K562 (cell line): ENCODE data around the gene ZNF219. TPM values are rescaled to one million over a fixed set of nuclear protein-coding genes. Genes with fewer than 3 reads are reported as not detected.

Experiments
- ATF2 ChIP-seq: sonication (generic); formaldehyde crosslinking; IDR thresholded peaks from 2 replicates; pipeline ENCODE4 v1.8.1; 2022; ENCODE audit warnings: missing genetic modification reagents
- DDX20 ChIP-seq: fragments of 450-650 bp; IDR thresholded peaks from 2 replicates; pipeline ENCODE4 v1.6.1; 2016; ENCODE audit warnings: missing genetic modification characterization, low read depth, mild to moderate bottlenecking, missing compliant biosample characterization, moderate library complexity
- DMBX1 ChIP-seq: fragments of 250-450 bp; sonication (Bioruptor Pico); IDR thresholded peaks from 2 replicates; pipeline ENCODE4 v1.8.0; 2022; ENCODE audit warnings: inconsistent platforms, mild to moderate bottlenecking, moderate library complexity, borderline replicate concordance
- EZH2 ChIP-seq: IDR thresholded peaks from 2 replicates; pipeline ENCODE4 v1.6.1; 2012; ENCODE audit warnings: low read depth, mild to moderate bottlenecking, inconsistent platforms, low read length, borderline replicate concordance
- HEY1 ChIP-seq: fragments of 250-450 bp; sonication (Bioruptor Pico); IDR thresholded peaks from 2 replicates; pipeline ENCODE4 v1.5.0; 2020; ENCODE audit warnings: mild to moderate bottlenecking, moderate library complexity, borderline replicate concordance
- IRF9 ChIP-seq: fragments of 450-650 bp; IDR thresholded peaks from 2 replicates; pipeline ENCODE4 v1.6.1; 2016; ENCODE audit warnings: missing biosample characterization, missing genetic modification characterization
- MECOM ChIP-seq: fragments of 250-450 bp; sonication (Bioruptor Pico); IDR thresholded peaks from 2 replicates; pipeline ENCODE4 v1.8.0; 2022; ENCODE audit warnings: inconsistent platforms
- NONO ChIP-seq, 2 experiments: fragments of 200-400 bp in 1 of 2; fragments of 450-650 bp in 1 of 2; formaldehyde crosslinking in 1 of 2; IDR thresholded peaks; 2 replicates each; pipeline ENCODE4 v1.6.1; 2017; ENCODE audit warnings: low read depth in 2 of 2, mild to moderate bottlenecking in 2 of 2, moderate library complexity in 2 of 2, low read length in 1 of 2
- NR2C1 ChIP-seq, 2 experiments: fragments of 450-650 bp; IDR thresholded peaks; 2 replicates each; pipeline ENCODE4 v1.6.1; 2017; ENCODE audit warnings: mild to moderate bottlenecking in 2 of 2, antibody characterized with exemption in 1 of 2, inconsistent platforms in 1 of 2, missing compliant biosample characterization in 1 of 2, missing genetic modification characterization in 1 of 2
- PKNOX1 ChIP-seq: fragments of 450-650 bp; IDR thresholded peaks from 2 replicates; pipeline ENCODE4 v1.6.1; 2016
- STAG1 ChIP-seq: sonication (generic); formaldehyde crosslinking; IDR thresholded peaks from 2 replicates; pipeline ENCODE4 v1.5.0; 2020; ENCODE audit warnings: missing genetic modification reagents, borderline replicate concordance
- THAP12 ChIP-seq: fragments of 250-450 bp; sonication (Bioruptor Pico); IDR thresholded peaks from 2 replicates; pipeline ENCODE4 v1.9.0; 2021; ENCODE audit warnings: mild to moderate bottlenecking, inconsistent platforms
- U2AF2 ChIP-seq: fragments of 200-400 bp; formaldehyde crosslinking; optimal IDR thresholded peaks from 2 replicates; pipeline ENCODE3; 2017; ENCODE audit warnings: low read depth, mild to moderate bottlenecking, low read length
- YY1 ChIP-seq, 3 experiments: IDR thresholded peaks; 2 replicates each; pipeline ENCODE4 v1.6.1; 2011; ENCODE audit warnings: low read length in 2 of 3, mild to moderate bottlenecking in 2 of 3, moderate library complexity in 2 of 3, borderline replicate concordance in 1 of 3, control low read depth in 1 of 3, low read depth in 1 of 3; ENCODE audit not compliant: insufficient read depth in 3 of 3, insufficient replicate concordance in 2 of 3, control insufficient read depth in 1 of 3, insufficient read length in 1 of 3; ENCODE audit errors: extremely low read depth in 1 of 3
- ZBTB7A ChIP-seq: IDR thresholded peaks from 2 replicates; pipeline ENCODE4 v1.6.1; 2011; ENCODE audit warnings: low read depth, mild to moderate bottlenecking, low read length, moderate library complexity, borderline replicate concordance; ENCODE audit not compliant: control insufficient read depth
- ZNF592 ChIP-seq: fragments of 450-650 bp; IDR thresholded peaks from 2 replicates; pipeline ENCODE4 v1.6.1; 2017; ENCODE audit warnings: antibody characterized with exemption, mild to moderate bottlenecking
- polyA plus RNA-seq, 8 experiments: library from polyadenylated mRNA; depleted of rRNA in 4 of 8; stranded (reverse) in 5 of 8; unstranded in 3 of 8; fragments of >200 nt; fragmentation: Nextera tagmentation in 2 of 8; fragmentation: Illumina TruSeq in 1 of 8; extraction: Ambion mirVana in 2 of 8; extraction: Trizol in 1 of 8; gene quantifications; 2 replicates each; pipeline versions ENCODE4 v1.2.1 to v1.2.3, GENCODE V29; 2011 to 2014; ENCODE audit warnings: inconsistent platforms in 1 of 8, missing spikeins in 1 of 8
- total RNA-seq, 7 experiments: library from RNA; depleted of rRNA in 6 of 7; stranded (reverse); fragments of >200 nt in 6 of 7; fragmentation: Illumina TruSeq in 2 of 7; extraction: Trizol in 2 of 7; gene quantifications; 2 replicates each; pipeline versions ENCODE4 v1.2.1 to v1.2.3, GENCODE V29; 2011 to 2021; ENCODE audit warnings: low replicate concordance in 1 of 7

Gene ZNF219
- total and polyA plus RNA-seq, 9 of the 15 experiments (the other 6 are each of a cell fraction or from before 2014, with no cell fraction given), result 0.29 to 10.6 (median 2.8) TPM

- TF ChIP-seq NONO (IDR thresholded peaks at IDR 0.05; ENCODE audit: low read depth in 2 of 2, low read length in 1 of 2) (no peak), YY1 (IDR thresholded peaks at IDR 0.05; ENCODE audit: borderline replicate concordance in 1 of 3, control insufficient read depth in 1 of 3, extremely low read depth in 1 of 3, insufficient read depth in 3 of 3, insufficient read length in 1 of 3, insufficient replicate concordance in 2 of 3, low read depth in 1 of 3, low read length in 2 of 3) (no peak), PKNOX1 (peak; percentile 89), STAG1 (CRISPR knock-in tag) (no peak), HEY1 (CRISPR knock-in tag) (no peak), ZBTB7A (no peak), IRF9 (tag) (no peak), DMBX1 (CRISPR knock-in tag) (no peak), NR2C1 (IDR thresholded peaks at IDR 0.05) (no peak), NR2C1 (tag; IDR thresholded peaks at IDR 0.05) (no peak), DDX20 (tag) (no peak), ATF2 (CRISPR knock-in tag) (no peak), EZH2 (no peak), ZNF592 (0 out of 2 replicates have a peak, but pooled peaks have one; percentile 44), MECOM (CRISPR knock-in tag) (peak; percentile 58; the same call in 1 of the 2 replicates), U2AF2 (no peak), THAP12 (CRISPR knock-in tag) (no peak)
Measured at GRCh38 chr14:21107283-21107800, 8.9 kb upstream of the ZNF219 start (continued).
